ENCODE data around the gene WFDC2. TPM values are rescaled to one million over a fixed set of nuclear protein-coding genes. Genes with fewer than 3 reads are reported as not detected.

WFDC2 gene
- total and polyA plus RNA-seq, 2 of the 4 experiments (the other 2 are of a cell fraction), result not detected

DNA sequence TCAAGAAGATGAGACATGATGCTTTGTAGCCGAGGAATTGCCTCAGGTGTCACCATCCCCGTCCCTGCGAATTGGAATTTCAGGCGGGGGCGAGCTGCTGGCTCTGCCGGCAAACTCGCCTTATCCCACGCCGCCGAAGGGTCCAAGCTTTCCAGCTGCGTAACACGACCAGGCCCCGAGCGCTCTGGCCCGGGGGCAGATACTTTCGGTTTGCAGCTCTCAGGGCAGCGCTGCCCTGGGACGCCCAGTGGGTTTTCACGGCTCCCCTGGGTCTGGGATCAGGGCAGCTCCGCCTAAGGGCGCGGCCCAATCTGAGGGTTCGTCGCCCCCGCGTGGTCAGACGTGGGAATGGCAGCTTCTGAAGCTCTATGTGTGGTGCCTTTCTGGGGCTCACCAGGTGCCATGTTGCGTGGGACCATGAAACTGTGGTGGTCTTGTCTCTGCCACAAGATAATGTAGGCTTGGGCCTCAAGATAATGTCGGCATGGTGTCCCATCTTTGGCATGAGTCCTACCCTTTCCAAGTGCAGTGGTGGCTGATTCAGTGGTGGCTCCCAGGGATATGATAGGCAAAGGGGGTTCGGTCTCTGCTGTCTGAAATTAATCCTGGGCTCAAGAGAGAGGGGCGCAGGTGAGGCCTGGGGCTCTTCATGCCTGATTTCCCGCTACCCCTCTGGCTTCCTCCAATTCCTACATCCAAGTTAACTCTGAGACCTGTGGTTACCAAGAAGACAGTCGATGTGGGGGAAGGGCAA lies 32.6 kb upstream of the WFDC2 start:
- ChIA-PET CTCF (interaction anchor here (0.5 to 2.3 kb wide), 20 partner anchors 10 to 429 kb away, joined by 3 to 38 read pairs (median 5); partner anchors contain the start of genes PIGT and SYS1), POLR2A (ENCODE audit: unreplicated experiment) (no interaction called here)
- Histone ChIP-seq H3K9ac (ENCODE audit: low read depth, low read length) (peak overlapping the region; percentile 56), H4K5ac (ENCODE audit: low read depth, low read length) (peak overlapping the region; percentile 73; the same call in 1 of the 2 replicates), H3K9me1 (ENCODE audit: insufficient read depth, low read length) (no peaks in the 10 kb centered on the region), H2AK9ac (replicated peaks; ENCODE audit: low read depth, low read length, poor library complexity) (no peak overlapping the region), H3K4ac (ENCODE audit: low read depth, low read length) (peak overlapping the region; percentile 37), H3K36me3 (ENCODE audit: control insufficient read depth, insufficient read depth, low read length) (no peaks in the 10 kb centered on the region), H3K56ac (ENCODE audit: extremely low read depth, insufficient read depth, low read length) (peak overlapping the region; percentile 52; the same call in 1 of the 2 replicates), H2AFZ (replicated peaks; ENCODE audit: low read length, poor library complexity) (peak overlapping the region; percentile 87), H3K79me1 (ENCODE audit: low read depth in 1 of 2, low read length in 2 of 2) (no peaks in the 10 kb centered on the region), H3K4me3 (ENCODE audit: insufficient read depth, low read depth, low read length) (peak overlapping the region; percentile 75), H4K20me1 (ENCODE audit: insufficient read depth, low read length) (no peaks in the 10 kb centered on the region), H2BK20ac (ENCODE audit: low read depth, low read length) (0 out of 2 replicates have a peak overlapping the region, but pooled peaks have one; percentile 3), H4K8ac (ENCODE audit: low read depth in 2 of 2, low read length in 2 of 2) (peak overlapping the region; percentile 50 to 81; a peak in 2 of 4 replicates), H3K14ac (replicated peaks; ENCODE audit: low read depth, low read length) (peak overlapping the region; percentile 75), H2AK5ac (ENCODE audit: low read depth, low read length) (peak overlapping the region; percentile 63; the same call in 1 of the 2 replicates), H3K27me3 (ENCODE audit: control insufficient read depth, insufficient read depth, low read length) (peaks cover 3% of the 10 kb centered on the region), H2BK15ac (ENCODE audit: low read depth, low read length) (no peak overlapping the region), H3K23ac (ENCODE audit: low read depth, low read length) (peak overlapping the region; percentile 64; the same call in 1 of the 2 replicates), H2BK5ac (ENCODE audit: low read depth, low read length, poor library complexity, severe bottlenecking) (no peak overlapping the region), H3K18ac (ENCODE audit: low read depth, low read length) (peak overlapping the region; percentile 1; the same call in 1 of the 2 replicates), H3K27ac (ENCODE audit: insufficient read depth, low read length) (peak overlapping the region; percentile 42), H3K4me1 (ENCODE audit: control insufficient read depth, insufficient read depth, low read length) (no peaks in the 10 kb centered on the region), H3K9me3 (ENCODE audit: control insufficient read depth, insufficient read depth, low read length) (no peaks in the 10 kb centered on the region), H3K4me2 (ENCODE audit: low read depth, low read length) (peak overlapping the region; percentile 71), H4K91ac (ENCODE audit: insufficient read depth, low read depth, low read length) (peak overlapping the region; percentile 62), H2BK120ac (ENCODE audit: low read depth, low read length) (peak overlapping the region; percentile 68)
- BruUV-seq (replicated peaks), result no TSS peak
- WGBS, 2 experiments (ENCODE audit: extremely low coverage in 2 of 2, insufficient read length in 1 of 2), result 1% methylated on average over 21 of the region's 33 CpGs; no CpG with 5 or more reads in 1 of the 2 experiments
- peak; percentile 100 for ATAC-seq (ENCODE audit: low read depth)
- intact Hi-C loops (cut with micrococcal nuclease), result loop anchor here (1.0 to 10.0 kb wide), 4 partner anchors 63 to 338 kb away; partner anchors contain the start of gene SYS1
- peak; percentile 81 for DNase-seq
- TF ChIP-seq, protein P1, sequence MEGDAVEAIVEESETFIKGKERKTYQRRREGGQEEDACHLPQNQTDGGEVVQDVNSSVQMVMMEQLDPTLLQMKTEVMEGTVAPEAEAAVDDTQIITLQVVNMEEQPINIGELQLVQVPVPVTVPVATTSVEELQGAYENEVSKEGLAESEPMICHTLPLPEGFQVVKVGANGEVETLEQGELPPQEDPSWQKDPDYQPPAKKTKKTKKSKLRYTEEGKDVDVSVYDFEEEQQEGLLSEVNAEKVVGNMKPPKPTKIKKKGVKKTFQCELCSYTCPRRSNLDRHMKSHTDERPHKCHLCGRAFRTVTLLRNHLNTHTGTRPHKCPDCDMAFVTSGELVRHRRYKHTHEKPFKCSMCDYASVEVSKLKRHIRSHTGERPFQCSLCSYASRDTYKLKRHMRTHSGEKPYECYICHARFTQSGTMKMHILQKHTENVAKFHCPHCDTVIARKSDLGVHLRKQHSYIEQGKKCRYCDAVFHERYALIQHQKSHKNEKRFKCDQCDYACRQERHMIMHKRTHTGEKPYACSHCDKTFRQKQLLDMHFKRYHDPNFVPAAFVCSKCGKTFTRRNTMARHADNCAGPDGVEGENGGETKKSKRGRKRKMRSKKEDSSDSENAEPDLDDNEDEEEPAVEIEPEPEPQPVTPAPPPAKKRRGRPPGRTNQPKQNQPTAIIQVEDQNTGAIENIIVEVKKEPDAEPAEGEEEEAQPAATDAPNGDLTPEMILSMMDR (conservative IDR thresholded peaks at IDR 0.05; ENCODE audit: low read depth, low read length), result peak; percentile 91
- peak; percentile 90 for TF ChIP-seq SMC3 (IDR thresholded peaks at IDR 0.05; ENCODE audit: low read depth, low read length)
- TF ChIP-seq RFX5 (IDR thresholded peaks at IDR 0.05; ENCODE audit: low read depth, low read length), result no peak
- no peak for TF ChIP-seq CHD1 (IDR thresholded peaks at IDR 0.05; ENCODE audit: low read depth, low read length)
- 0 out of 2 replicates have a peak, but pooled peaks have one; percentile 22 for TF ChIP-seq MXI1 (IDR thresholded peaks at IDR 0.05; ENCODE audit: borderline replicate concordance, low read depth, low read length)
- TF ChIP-seq RAD21 (IDR thresholded peaks at IDR 0.05; ENCODE audit: low read length), result peak; percentile 91
- TF ChIP-seq NFE2L2 (IDR thresholded peaks at IDR 0.05; ENCODE audit: low read depth, low read length), result no peak
- no peak for TF ChIP-seq BHLHE40 (IDR thresholded peaks at IDR 0.05; ENCODE audit: low read depth, low read length)
- no peak for TF ChIP-seq MAFK (IDR thresholded peaks at IDR 0.05; ENCODE audit: low read depth, low read length)
- TF ChIP-seq POLR2A (IDR thresholded peaks at IDR 0.05; ENCODE audit: low read depth, low read length), result 0 out of 2 replicates have a peak, but pooled peaks have one; percentile 37
- TF ChIP-seq MAZ (IDR thresholded peaks at IDR 0.05; ENCODE audit: borderline replicate concordance, low read depth, low read length), result peak; percentile 43; the same call in 1 of the 2 replicates
- in situ Hi-C loops (cut with MboI; ENCODE audit: low sequenced_read_pairs), result loop anchor here (5.0 kb wide), 2 partner anchors 80 to 115 kb away; no protein-coding TSS in a partner anchor
- dilution Hi-C loops (cut with HindIII; ENCODE audit: low sequenced_read_pairs, unreplicated experiment), result no loop called here

Measured in IMR-90 (cell line).